Measurements from ENCODE around the gene TIMM22. TPM values are rescaled to one million over a fixed set of nuclear protein-coding genes. Genes with fewer than 3 reads are reported as not detected.

TIMM22 gene
- total RNA-seq, 1 experiment from 2014 or later, result 14.0 TPM

- Histone ChIP-seq H2AFZ (ENCODE audit: low read depth, low read length, poor library complexity, severe bottlenecking) (no peak overlapping the region), H3K36me3 (ENCODE audit: control insufficient read depth in 1 of 2, insufficient read depth in 2 of 2, low read length in 2 of 2) (0 out of 4 replicates have a peak, but pooled peaks cover 0 to 4% of the 10 kb centered on the region in 2 experiments), H3K9me3 (ENCODE audit: control insufficient read depth in 1 of 2, insufficient read depth in 1 of 2, low read depth in 1 of 2, low read length in 2 of 2) (no peaks in the 10 kb centered on the region), H3K27me3 (ENCODE audit: insufficient read depth, low read length) (no peaks in the 10 kb centered on the region), H3K4me3 (replicated peaks in 1 of 2; ENCODE audit: low read depth in 1 of 2, low read length in 2 of 2) (no peak overlapping the region), H3K9ac (ENCODE audit: low read length) (no peak overlapping the region), H3K4me1 (ENCODE audit: control insufficient read depth in 1 of 2, insufficient read depth in 2 of 2, low read length in 2 of 2) (peaks cover 39 to 80% of the 10 kb centered on the region in 2 experiments), H4K20me1 (ENCODE audit: insufficient read depth) (no peaks in the 10 kb centered on the region), H3K9me2 (ENCODE audit: insufficient read depth) (no peaks in the 10 kb centered on the region), H3K4me2 (ENCODE audit: low read length) (no peak overlapping the region), H3K79me2 (ENCODE audit: insufficient read depth, low read length) (peaks cover 95% of the 10 kb centered on the region), H3K27ac (ENCODE audit: low read depth, low read length) (no peak overlapping the region)
- ChIA-PET CTCF (no interaction called here), RAD21 (ENCODE audit: low non-redundant PET in 1 of 2, low total read pairs in 2 of 2, uncharacterized antibody in 2 of 2, unreplicated experiment in 2 of 2) (no interaction called here), POLR2A (no interaction called here)
- no TSS peak for BruUV-seq (replicated peaks)
- DNase-seq (ENCODE audit: low read depth, low spot score), result no peak
- no peak for ATAC-seq
- TF ChIP-seq EZH2 (IDR thresholded peaks at IDR 0.05) (no peak), YY1 (IDR thresholded peaks at IDR 0.05; ENCODE audit: extremely low read depth, insufficient replicate concordance, low read depth, low read length) (no peak), SP1 (IDR thresholded peaks at IDR 0.05; ENCODE audit: low read depth) (no peak), CTCF (IDR thresholded peaks at IDR 0.05 in 2 of 3, conservative IDR thresholded peaks at IDR 0.05 in 1 of 3; ENCODE audit: borderline replicate concordance in 1 of 3, insufficient read depth in 1 of 3, low read depth in 2 of 3, low read length in 2 of 3) (no peak), FOSL1 (IDR thresholded peaks at IDR 0.05; ENCODE audit: low read depth) (no peak), POLR2AphosphoS5 (IDR thresholded peaks at IDR 0.05; ENCODE audit: low read depth, low read length) (no peak), EGR1 (IDR thresholded peaks at IDR 0.05; ENCODE audit: low read depth) (no peak), ELF1 (IDR thresholded peaks at IDR 0.05; ENCODE audit: borderline replicate concordance, low read depth) (no peak), ATF3 (IDR thresholded peaks at IDR 0.05) (no peak), CBX3 (IDR thresholded peaks at IDR 0.05; ENCODE audit: low read depth) (no peak), EZH2phosphoT487 (IDR thresholded peaks at IDR 0.05; ENCODE audit: borderline replicate concordance) (no peak), MAX (IDR thresholded peaks at IDR 0.05) (no peak), SIN3A (IDR thresholded peaks at IDR 0.05; ENCODE audit: low read depth) (no peak)
- intact Hi-C loops (cut with micrococcal nuclease), result no loop called here
Measured at GRCh38 chr17:964876-965275, 32.1 kb upstream of the TIMM22 start.

Measured in HCT116 (cell line).